Hippocampal formation (tissue), 2 donors: ENCODE data around the gene STYXL2.

Experiments used
- DNase-seq, 2 donors: peaks; one replicate each; lab custom pipeline; 2025; lab: John Stamatoyannopoulos, UW

STYXL2 gene

GRCh38 chr1:167135281-167135840 lies 41.5 kb downstream of the STYXL2 start:
- DNase-seq, result no peak

DNA sequence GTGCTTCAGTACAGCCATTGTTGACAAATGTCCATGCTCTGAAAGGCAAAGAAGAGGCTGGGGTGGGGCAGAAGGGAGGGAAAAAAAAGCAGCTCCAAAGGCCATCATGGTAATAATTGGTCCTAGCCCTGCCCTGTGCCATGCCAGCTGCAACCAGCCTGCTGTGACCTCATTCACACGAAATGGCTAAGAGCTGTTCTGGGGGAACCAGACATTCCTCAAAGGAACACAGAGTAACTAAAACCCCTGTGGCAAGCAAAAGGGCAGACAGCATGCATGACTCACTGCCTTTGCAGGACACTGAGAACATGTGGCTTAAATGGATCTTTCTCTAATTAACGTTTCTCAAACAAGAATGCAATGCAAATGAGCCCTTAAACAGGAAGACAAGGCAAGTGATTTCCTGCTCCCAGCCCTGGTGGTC lies 42.3 kb downstream of the STYXL2 start:
- no peak for DNase-seq

GRCh38 chr1:167136806-167137205 lies 42.9 kb downstream of the STYXL2 start:
- DNase-seq, result no peak

DNA sequence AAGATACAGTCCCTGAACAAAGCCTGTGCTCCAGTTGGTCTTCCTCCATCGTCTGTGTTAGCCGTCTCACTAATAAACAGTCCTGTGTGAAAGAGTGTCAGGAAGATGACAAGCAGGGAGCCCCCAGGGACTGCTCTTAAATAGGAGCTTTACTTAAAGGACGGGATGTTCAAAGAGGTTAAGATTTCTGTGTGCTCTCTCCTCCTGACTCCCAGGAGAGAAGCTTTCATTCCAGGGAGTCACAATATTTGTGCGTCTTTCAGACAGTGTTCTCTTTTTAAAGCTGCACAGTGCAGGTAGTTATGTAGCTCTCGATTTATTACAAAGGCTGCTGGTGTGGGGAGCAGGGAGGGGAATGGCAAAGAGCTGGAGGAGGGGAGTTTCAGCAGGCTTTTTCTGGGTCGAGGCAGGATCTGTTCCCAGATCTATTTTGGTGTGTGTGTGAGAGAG lies 43.5 kb downstream of the STYXL2 start:
- DNase-seq, result no peak

DNA sequence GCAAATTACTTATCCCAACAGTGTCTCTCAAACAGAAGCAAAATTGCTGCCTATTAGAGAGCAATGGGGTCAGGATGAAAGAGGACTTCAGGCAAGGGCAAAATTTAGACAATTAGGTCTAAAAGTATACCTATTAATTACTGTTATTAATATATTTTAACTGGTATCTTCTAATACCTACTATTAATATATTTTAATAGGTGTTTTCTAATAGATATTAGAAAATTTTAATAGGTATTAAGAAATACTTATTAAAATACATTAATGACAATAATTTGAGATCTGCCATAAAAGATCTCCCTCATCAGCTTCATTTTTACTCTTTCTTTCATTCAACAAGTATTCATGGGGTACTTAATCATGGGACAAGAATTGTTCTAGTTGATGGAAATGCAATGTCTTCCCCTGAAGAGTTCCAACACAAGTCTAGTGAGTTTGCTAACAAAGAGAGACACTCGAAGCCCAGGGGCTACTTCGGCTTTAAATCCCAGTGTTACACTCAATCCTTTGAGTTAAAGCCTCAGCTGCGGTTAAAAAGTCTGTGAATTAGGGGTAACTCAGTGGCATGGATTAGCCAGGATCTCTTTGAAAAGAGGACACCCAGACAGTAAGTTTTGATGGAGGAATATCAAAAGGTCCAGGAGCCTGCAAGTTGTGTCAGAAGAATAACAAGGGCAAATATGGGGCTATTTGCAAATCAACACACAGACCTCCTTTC lies 44.1 kb downstream of the STYXL2 start:
- no peak for DNase-seq

GRCh38 chr1:167138703-167139102 lies 44.8 kb downstream of the STYXL2 start:
- no peak for DNase-seq

- no peak for DNase-seq
Measured at GRCh38 chr1:167141963-167142362, 48.1 kb downstream of the STYXL2 start.
